SJCRH30 (cell line): ENCODE results near the gene LRRC2. TPM values are rescaled to one million over a fixed set of nuclear protein-coding genes. Genes with fewer than 3 reads are reported as not detected.
A peak's percentile ranks its signal among the peaks of the same experiment; 100 is the strongest.

ENCODE experiments used
- DNase-seq, 2 experiments: peaks; one replicate each; pipeline ENCODE4 v3.0.0-alpha.2; 2015 to 2020
- H3K27ac ChIP-seq: fragments of 250-450 bp; sonication (Bioruptor Pico); 2 replicates; pipeline ENCODE4 v1.5.1; 2020; ENCODE audit warnings: mild to moderate bottlenecking, moderate library complexity
- H3K27me3 ChIP-seq: fragments of 250-450 bp; sonication (Bioruptor Pico); 2 replicates; pipeline ENCODE4 v1.5.1; 2020; ENCODE audit warnings: mild to moderate bottlenecking, moderate library complexity
- H3K36me3 ChIP-seq: fragments of 250-450 bp; sonication (Bioruptor Pico); 2 replicates; pipeline ENCODE4 v1.5.1; 2020; ENCODE audit warnings: mild to moderate bottlenecking, moderate library complexity
- H3K4me1 ChIP-seq: fragments of 250-450 bp; sonication (Bioruptor Pico); 2 replicates; pipeline ENCODE4 v1.5.1; 2020; ENCODE audit warnings: mild to moderate bottlenecking, moderate library complexity
- H3K4me3 ChIP-seq: fragments of 250-450 bp; sonication (Bioruptor Pico); 2 replicates; pipeline ENCODE4 v1.5.1; 2020; ENCODE audit warnings: mild to moderate bottlenecking, moderate library complexity
- H3K9me3 ChIP-seq: fragments of 250-450 bp; sonication (Bioruptor Pico); replicated peaks from 2 replicates; pipeline ENCODE4 v1.5.1; 2020; ENCODE audit warnings: mild to moderate bottlenecking, moderate library complexity
- total RNA-seq: library from RNA; depleted of rRNA; stranded (reverse); fragments of >200 nt; shearing (Covaris generic); gene quantifications from 2 replicates; pipeline ENCODE4 v1.2.3, GENCODE V29; 2014

The LRRC2 gene
- total RNA-seq, 1 experiment from 2014 or later = not detected

GRCh38 chr3:46574881-46575576, 8.9 kb upstream of the LRRC2 start:
- Histone ChIP-seq H3K36me3 (no peaks in the 10 kb centered on the region), H3K27me3 (no peaks in the 10 kb centered on the region), H3K27ac (no peak overlapping the region), H3K4me3 (no peak overlapping the region), H3K4me1 (no peaks in the 10 kb centered on the region), H3K9me3 (no peaks in the 10 kb centered on the region)
- no peak for DNase-seq

GRCh38 chr3:46574243-46574646, 8.1 kb upstream of the LRRC2 start:
- Histone ChIP-seq H3K4me3 (no peak overlapping the region), H3K36me3 (no peaks in the 10 kb centered on the region), H3K27me3 (no peaks in the 10 kb centered on the region), H3K9me3 (no peaks in the 10 kb centered on the region), H3K27ac (no peak overlapping the region), H3K4me1 (no peaks in the 10 kb centered on the region)
- no peak for DNase-seq

GRCh38 chr3:46573701-46574100, 7.6 kb upstream of the LRRC2 start:
- H3K9me3 ChIP-seq = no peaks in the 10 kb centered on the region
- H3K27me3 ChIP-seq = no peaks in the 10 kb centered on the region
- H3K4me1 ChIP-seq = no peaks in the 10 kb centered on the region
- H3K27ac ChIP-seq = no peak overlapping the region
- H3K36me3 ChIP-seq = no peaks in the 10 kb centered on the region
- no peak overlapping the region for H3K4me3 ChIP-seq
- DNase-seq = no peak

GRCh38 chr3:46571684-46572083, 5.6 kb upstream of the LRRC2 start:
- no peak for DNase-seq
- no peaks in the 10 kb centered on the region for H3K36me3 ChIP-seq
- H3K27ac ChIP-seq = no peak overlapping the region
- H3K4me3 ChIP-seq = no peak overlapping the region
- no peaks in the 10 kb centered on the region for H3K9me3 ChIP-seq
- H3K4me1 ChIP-seq = no peaks in the 10 kb centered on the region
- no peaks in the 10 kb centered on the region for H3K27me3 ChIP-seq

- no peaks in the 10 kb centered on the region for H3K9me3 ChIP-seq
- H3K4me3 ChIP-seq = no peak overlapping the region
- DNase-seq = no peak
- H3K36me3 ChIP-seq = no peaks in the 10 kb centered on the region
- no peaks in the 10 kb centered on the region for H3K4me1 ChIP-seq
- no peak overlapping the region for H3K27ac ChIP-seq
- no peaks in the 10 kb centered on the region for H3K27me3 ChIP-seq
These were observed 479 bp downstream of the LRRC2 start for GRCh38 chr3:46565607-46566039.

- Histone ChIP-seq H3K36me3 (no peaks in the 10 kb centered on the region), H3K4me3 (no peak overlapping the region), H3K4me1 (no peaks in the 10 kb centered on the region), H3K9me3 (no peaks in the 10 kb centered on the region), H3K27me3 (no peaks in the 10 kb centered on the region), H3K27ac (no peak overlapping the region)
- no peak for DNase-seq
These were observed 1.0 kb downstream of the LRRC2 start for GRCh38 chr3:46565077-46565476.

GRCh38 chr3:46564190-46565021, 1.7 kb downstream of the LRRC2 start:
- H3K4me3 ChIP-seq = no peak overlapping the region
- no peak for DNase-seq
- H3K36me3 ChIP-seq = no peaks in the 10 kb centered on the region
- no peaks in the 10 kb centered on the region for H3K9me3 ChIP-seq
- H3K4me1 ChIP-seq = no peaks in the 10 kb centered on the region
- no peak overlapping the region for H3K27ac ChIP-seq
- H3K27me3 ChIP-seq = no peaks in the 10 kb centered on the region

- Histone ChIP-seq H3K4me1 (no peaks in the 10 kb centered on the region), H3K36me3 (no peaks in the 10 kb centered on the region), H3K27ac (no peak overlapping the region), H3K9me3 (no peaks in the 10 kb centered on the region), H3K27me3 (no peaks in the 10 kb centered on the region), H3K4me3 (no peak overlapping the region)
- DNase-seq = no peak
These were observed 4.2 kb downstream of the LRRC2 start for GRCh38 chr3:46561951-46562350.

GRCh38 chr3:46561511-46561910, 4.6 kb downstream of the LRRC2 start:
- no peak for DNase-seq
- no peaks in the 10 kb centered on the region for H3K27me3 ChIP-seq
- no peak overlapping the region for H3K27ac ChIP-seq
- no peaks in the 10 kb centered on the region for H3K36me3 ChIP-seq
- no peaks in the 10 kb centered on the region for H3K9me3 ChIP-seq
- no peaks in the 10 kb centered on the region for H3K4me1 ChIP-seq
- H3K4me3 ChIP-seq = no peak overlapping the region

- Histone ChIP-seq H3K4me3 (no peak overlapping the region), H3K9me3 (no peaks in the 10 kb centered on the region), H3K36me3 (no peaks in the 10 kb centered on the region), H3K27me3 (no peaks in the 10 kb centered on the region), H3K4me1 (no peaks in the 10 kb centered on the region), H3K27ac (no peak overlapping the region)
- DNase-seq = no peak
These were observed 6.9 kb downstream of the LRRC2 start for GRCh38 chr3:46559091-46559704.

GRCh38 chr3:46558184-46559043, 7.7 kb downstream of the LRRC2 start:
- Histone ChIP-seq H3K4me1 (no peaks in the 10 kb centered on the region), H3K27me3 (no peaks in the 10 kb centered on the region), H3K27ac (no peak overlapping the region), H3K36me3 (no peaks in the 10 kb centered on the region), H3K4me3 (no peak overlapping the region), H3K9me3 (no peaks in the 10 kb centered on the region)
- DNase-seq = peak; percentile 34 to 57

GRCh38 chr3:46557814-46558183, 8.3 kb downstream of the LRRC2 start:
- no peaks in the 10 kb centered on the region for H3K27me3 ChIP-seq
- H3K9me3 ChIP-seq = no peaks in the 10 kb centered on the region
- H3K36me3 ChIP-seq = no peaks in the 10 kb centered on the region
- no peak for DNase-seq
- no peak overlapping the region for H3K4me3 ChIP-seq
- no peaks in the 10 kb centered on the region for H3K4me1 ChIP-seq
- H3K27ac ChIP-seq = no peak overlapping the region

GRCh38 chr3:46553154-46553553, 12.9 kb downstream of the LRRC2 start:
- no peak overlapping the region for H3K27ac ChIP-seq
- no peaks in the 10 kb centered on the region for H3K9me3 ChIP-seq
- H3K4me3 ChIP-seq = no peak overlapping the region
- no peaks in the 10 kb centered on the region for H3K27me3 ChIP-seq
- H3K4me1 ChIP-seq = no peaks in the 10 kb centered on the region
- no peak for DNase-seq
- H3K36me3 ChIP-seq = no peaks in the 10 kb centered on the region

GRCh38 chr3:46552538-46552937, 13.6 kb downstream of the LRRC2 start:
- Histone ChIP-seq H3K4me3 (no peak overlapping the region), H3K36me3 (no peaks in the 10 kb centered on the region), H3K9me3 (no peaks in the 10 kb centered on the region), H3K27me3 (no peaks in the 10 kb centered on the region), H3K4me1 (no peaks in the 10 kb centered on the region), H3K27ac (no peak overlapping the region)
- no peak for DNase-seq
